GM21737 (cell line): ENCODE data around the gene TTC28.
"Not testable (repeated sequence)": the region's sequence is repeated elsewhere in the genome, so short reads cannot be mapped to it uniquely, and the experiment has no call there.

Experiments
- ATAC-seq: cut with Tn5 transposase; IDR thresholded peaks from one replicate; pipeline ENCODE4 v1.9.1; 2021; ENCODE audit warnings: mild to moderate bottlenecking, moderate library complexity; ENCODE audit not compliant: unreplicated experiment

The TTC28 gene

GRCh38 chr22:28562324-28562723, 117.3 kb downstream of the TTC28 start:
- no peak for ATAC-seq

GRCh38 chr22:28560743-28561101, 118.9 kb downstream of the TTC28 start:
- not testable (repeated sequence) for ATAC-seq

GRCh38 chr22:28560046-28560742, 119.4 kb downstream of the TTC28 start:
- ATAC-seq: no peak

GRCh38 chr22:28557184-28557583, 122.5 kb downstream of the TTC28 start:
- no peak for ATAC-seq

GRCh38 chr22:28553108-28553866, 126.4 kb downstream of the TTC28 start:
- ATAC-seq: not testable (repeated sequence)

- ATAC-seq: no peak
These were observed 131.2 kb downstream of the TTC28 start for GRCh38 chr22:28548406-28548805.

- no peak for ATAC-seq
These were observed 132.4 kb downstream of the TTC28 start for GRCh38 chr22:28547132-28547842.

- ATAC-seq: no peak
These were observed 135.2 kb downstream of the TTC28 start for GRCh38 chr22:28544431-28544868.

GRCh38 chr22:28542980-28543621, 136.5 kb downstream of the TTC28 start:
- no peak for ATAC-seq

GRCh38 chr22:28541137-28541536, 138.5 kb downstream of the TTC28 start:
- no peak for ATAC-seq

GRCh38 chr22:28538922-28539321, 140.7 kb downstream of the TTC28 start:
- ATAC-seq: no peak

GRCh38 chr22:28530565-28530964, 149.1 kb downstream of the TTC28 start:
- not testable (repeated sequence) for ATAC-seq

GRCh38 chr22:28529144-28529543, 150.5 kb downstream of the TTC28 start:
- not testable (repeated sequence) for ATAC-seq

GRCh38 chr22:28521451-28521850, 158.2 kb downstream of the TTC28 start:
- ATAC-seq: no peak

- no peak for ATAC-seq
These were observed 165.3 kb downstream of the TTC28 start for GRCh38 chr22:28514321-28514821.

- ATAC-seq: not testable (repeated sequence)
These were observed 167.3 kb downstream of the TTC28 start for GRCh38 chr22:28512387-28512786.

GRCh38 chr22:28507896-28508295, 171.7 kb downstream of the TTC28 start:
- ATAC-seq: no peak

- no peak for ATAC-seq
These were observed 173.5 kb downstream of the TTC28 start for GRCh38 chr22:28506150-28506535.

GRCh38 chr22:28505416-28506149, 174.1 kb downstream of the TTC28 start:
- ATAC-seq: no peak

GRCh38 chr22:28500006-28500405, 179.6 kb downstream of the TTC28 start:
- ATAC-seq: no peak
